ENCODE results near the gene TBR1.

TBR1 gene

DNA sequence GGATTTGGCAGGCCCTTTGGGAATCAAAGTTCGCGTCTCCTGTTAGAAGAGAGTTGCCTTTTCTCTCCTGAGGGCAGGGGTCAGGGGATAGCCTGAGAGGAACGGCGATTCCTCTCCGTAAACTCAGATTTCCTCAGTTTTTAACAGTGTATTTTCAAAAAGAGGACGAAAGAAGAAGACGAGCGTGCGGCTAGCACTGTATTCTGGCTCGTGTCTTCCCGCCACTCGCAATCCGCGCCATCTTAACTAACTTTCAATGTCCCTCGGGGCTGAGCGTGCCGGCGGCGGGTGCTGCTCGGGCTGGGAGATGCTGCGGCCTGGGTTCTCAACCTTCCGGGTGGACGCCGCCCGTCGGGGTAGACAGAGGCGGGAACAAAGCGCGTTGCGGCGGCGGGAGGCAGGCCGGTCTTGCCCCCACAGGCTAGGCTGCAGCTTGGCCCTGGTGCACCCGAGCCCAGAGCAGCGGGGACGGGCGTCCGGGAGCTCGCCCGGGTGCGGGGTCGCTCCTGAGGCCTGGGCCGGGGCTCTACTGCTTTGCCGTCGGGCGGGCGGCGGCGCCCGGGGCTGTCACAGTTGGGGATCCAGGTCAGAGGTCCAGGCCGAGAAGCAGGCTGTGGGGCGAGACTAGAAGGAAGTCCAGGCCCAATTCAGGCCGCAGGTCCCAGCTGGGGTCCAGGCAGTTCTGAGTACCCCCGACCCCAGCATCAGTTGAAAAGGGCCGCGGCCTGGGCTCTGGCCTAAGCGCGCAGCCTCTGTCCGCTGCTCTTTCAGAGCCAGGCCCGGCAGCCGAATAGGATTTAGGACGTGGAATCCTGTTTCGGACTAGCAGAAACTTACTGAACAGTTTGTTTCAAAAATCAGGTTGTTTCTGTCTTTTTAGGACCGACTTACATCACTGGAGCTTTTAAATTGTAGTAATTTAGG lies 11.8 kb downstream of the TBR1 start:
- Histone ChIP-seq H3K27ac (no peak overlapping the region), H3K36me3 (ENCODE audit: insufficient read depth, low read length) (no peaks in the 10 kb centered on the region), H3K4me3 (no peak overlapping the region), H3K9me3 (ENCODE audit: low read depth, low read length) (no peaks in the 10 kb centered on the region), H3K9ac (ENCODE audit: insufficient read length) (no peak overlapping the region)
- DNase-seq (ENCODE audit: low read depth, low spot score), result no peak
- TF ChIP-seq POLR2AphosphoS5 (IDR thresholded peaks at IDR 0.05; ENCODE audit: borderline replicate concordance, low read depth, low read length) (no peak), FOXP2 (optimal IDR thresholded peaks at IDR 0.05; ENCODE audit: control extremely low read depth, extremely low read length, insufficient read depth) (no peak), EZH2 (IDR thresholded peaks at IDR 0.05) (no peak)

GRCh38 chr2:161430386-161430785 lies 14.3 kb downstream of the TBR1 start:
- H3K9me3 ChIP-seq (ENCODE audit: low read depth, low read length), result no peaks in the 10 kb centered on the region; the same call in 1 of the 2 replicates
- DNase-seq (ENCODE audit: low read depth, low spot score), result no peak
- no peak overlapping the region for H3K27ac ChIP-seq
- no peak overlapping the region for H3K9ac ChIP-seq (ENCODE audit: insufficient read length)
- TF ChIP-seq FOXP2 (optimal IDR thresholded peaks at IDR 0.05; ENCODE audit: control extremely low read depth, extremely low read length, insufficient read depth) (no peak), EZH2 (IDR thresholded peaks at IDR 0.05) (no peak), POLR2AphosphoS5 (IDR thresholded peaks at IDR 0.05; ENCODE audit: borderline replicate concordance, low read depth, low read length) (no peak)
- H3K36me3 ChIP-seq (ENCODE audit: insufficient read depth, low read length), result no peaks in the 10 kb centered on the region
- no peak overlapping the region for H3K4me3 ChIP-seq

- no peaks in the 10 kb centered on the region; the same call in 1 of the 2 replicates for H3K9me3 ChIP-seq (ENCODE audit: low read depth, low read length)
- no peaks in the 10 kb centered on the region for H3K36me3 ChIP-seq (ENCODE audit: insufficient read depth, low read length)
- no peak overlapping the region for H3K27ac ChIP-seq
- no peak for DNase-seq (ENCODE audit: low read depth, low spot score)
- no peak overlapping the region for H3K9ac ChIP-seq (ENCODE audit: insufficient read length)
- TF ChIP-seq EZH2 (IDR thresholded peaks at IDR 0.05), result no peak
- no peak for TF ChIP-seq FOXP2 (optimal IDR thresholded peaks at IDR 0.05; ENCODE audit: control extremely low read depth, extremely low read length, insufficient read depth)
- no peak for TF ChIP-seq POLR2AphosphoS5 (IDR thresholded peaks at IDR 0.05; ENCODE audit: borderline replicate concordance, low read depth, low read length)
- H3K4me3 ChIP-seq, result no peak overlapping the region
Observed at GRCh38 chr2:161432107-161432506, 16.0 kb downstream of the TBR1 start.

DNA sequence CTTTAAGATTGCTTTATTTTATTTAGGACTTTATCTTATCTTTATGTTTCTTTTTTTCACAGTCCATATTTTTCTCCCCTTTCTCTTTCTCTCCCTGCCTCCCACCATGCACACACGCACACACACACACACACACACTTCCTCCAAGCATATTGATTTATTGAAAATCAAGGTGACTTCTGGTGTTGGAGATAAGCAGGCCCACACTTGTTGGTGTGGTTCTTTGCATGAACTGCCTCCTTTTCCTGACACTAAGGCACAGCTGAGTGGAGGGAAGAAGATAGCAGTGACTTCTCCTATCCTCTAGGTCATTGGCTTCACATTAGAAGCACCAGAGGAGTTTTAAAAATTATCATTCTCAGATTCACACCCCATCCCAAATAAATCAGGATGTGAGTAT lies 18.0 kb downstream of the TBR1 start:
- Histone ChIP-seq H3K36me3 (ENCODE audit: insufficient read depth, low read length) (no peaks in the 10 kb centered on the region), H3K27ac (no peak overlapping the region), H3K9me3 (ENCODE audit: low read depth, low read length) (no peaks in the 10 kb centered on the region; the same call in 1 of the 2 replicates), H3K9ac (ENCODE audit: insufficient read length) (no peak overlapping the region), H3K4me3 (no peak overlapping the region)
- DNase-seq (ENCODE audit: low read depth, low spot score), result no peak
- TF ChIP-seq POLR2AphosphoS5 (IDR thresholded peaks at IDR 0.05; ENCODE audit: borderline replicate concordance, low read depth, low read length) (no peak), EZH2 (IDR thresholded peaks at IDR 0.05) (no peak), FOXP2 (optimal IDR thresholded peaks at IDR 0.05; ENCODE audit: control extremely low read depth, extremely low read length, insufficient read depth) (no peak)

DNA sequence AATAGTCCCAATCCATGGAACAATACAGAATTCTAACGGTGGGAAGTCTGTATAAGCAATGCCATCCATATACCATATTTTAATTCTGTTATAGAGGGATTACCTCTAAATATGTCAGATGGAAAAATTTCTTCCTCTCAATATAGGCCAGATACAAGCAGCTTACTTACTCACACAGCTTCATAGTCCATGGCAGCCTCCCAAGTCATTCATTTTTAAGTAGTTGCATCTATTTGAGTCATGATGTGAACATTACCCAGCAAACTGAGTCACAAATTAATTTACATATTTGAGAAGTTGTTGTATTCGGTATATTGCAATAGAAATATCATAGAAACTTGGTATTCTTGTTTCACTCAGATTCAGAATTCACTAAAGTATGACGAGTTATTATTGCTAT lies 20.3 kb downstream of the TBR1 start:
- no peak for DNase-seq (ENCODE audit: low read depth, low spot score)
- Histone ChIP-seq H3K9ac (ENCODE audit: insufficient read length) (no peak overlapping the region), H3K36me3 (ENCODE audit: insufficient read depth, low read length) (no peaks in the 10 kb centered on the region), H3K9me3 (ENCODE audit: low read depth, low read length) (no peaks in the 10 kb centered on the region; the same call in 1 of the 2 replicates), H3K27ac (no peak overlapping the region), H3K4me3 (no peak overlapping the region)
- TF ChIP-seq FOXP2 (optimal IDR thresholded peaks at IDR 0.05; ENCODE audit: control extremely low read depth, extremely low read length, insufficient read depth) (no peak), EZH2 (IDR thresholded peaks at IDR 0.05) (no peak), POLR2AphosphoS5 (IDR thresholded peaks at IDR 0.05; ENCODE audit: borderline replicate concordance, low read depth, low read length) (no peak)

GRCh38 chr2:161438598-161438997 lies 22.5 kb downstream of the TBR1 start:
- no peaks in the 10 kb centered on the region; the same call in 1 of the 2 replicates for H3K9me3 ChIP-seq (ENCODE audit: low read depth, low read length)
- H3K27ac ChIP-seq, result no peak overlapping the region
- no peak for TF ChIP-seq POLR2AphosphoS5 (IDR thresholded peaks at IDR 0.05; ENCODE audit: borderline replicate concordance, low read depth, low read length)
- no peak for TF ChIP-seq EZH2 (IDR thresholded peaks at IDR 0.05)
- no peak for TF ChIP-seq FOXP2 (optimal IDR thresholded peaks at IDR 0.05; ENCODE audit: control extremely low read depth, extremely low read length, insufficient read depth)
- no peaks in the 10 kb centered on the region for H3K36me3 ChIP-seq (ENCODE audit: insufficient read depth, low read length)
- H3K9ac ChIP-seq (ENCODE audit: insufficient read length), result no peak overlapping the region
- DNase-seq (ENCODE audit: low read depth, low spot score), result no peak
- no peak overlapping the region for H3K4me3 ChIP-seq

DNA sequence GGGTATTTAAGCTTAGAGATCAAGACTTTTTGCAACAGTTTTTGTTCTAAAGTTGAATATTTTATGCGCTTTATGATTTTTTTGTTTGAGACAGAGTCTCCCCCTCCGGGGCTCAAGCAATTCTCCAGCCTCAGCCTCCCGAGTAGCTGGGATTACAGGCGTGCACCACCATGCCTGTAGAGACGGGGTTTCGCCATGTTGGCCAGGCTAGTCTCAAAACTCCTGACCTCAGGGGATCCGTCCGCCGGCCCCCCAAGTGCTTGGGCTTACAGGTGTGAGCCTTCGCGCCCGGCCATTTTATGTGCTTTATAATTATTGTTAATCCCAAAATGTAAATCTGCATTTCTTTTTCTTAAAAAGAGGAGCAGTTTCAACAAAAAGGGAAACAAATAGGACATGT lies 29.0 kb downstream of the TBR1 start:
- no peak overlapping the region for H3K27ac ChIP-seq

DNA sequence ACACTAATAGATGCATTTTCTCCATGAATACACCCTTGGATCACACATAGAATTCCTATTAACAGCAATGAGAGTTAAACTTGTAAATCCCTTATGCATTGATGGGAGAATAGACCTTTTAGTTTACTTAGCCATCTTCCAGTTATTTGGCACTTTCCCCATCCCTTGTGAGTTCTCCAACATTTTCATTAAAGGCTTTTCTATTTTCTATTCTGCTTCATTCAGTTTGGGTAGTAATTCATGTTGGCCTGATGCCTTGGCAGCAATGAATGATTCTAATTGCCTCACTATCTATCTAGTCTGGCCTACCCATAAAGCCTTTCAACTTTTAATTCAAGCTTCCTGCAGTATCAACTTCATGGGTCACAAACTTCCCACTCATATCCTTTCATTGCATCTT lies 32.3 kb downstream of the TBR1 start:
- Histone ChIP-seq H3K9ac (ENCODE audit: insufficient read length) (no peak overlapping the region), H3K36me3 (ENCODE audit: insufficient read depth, low read length) (no peaks in the 10 kb centered on the region), H3K4me3 (no peak overlapping the region), H3K9me3 (ENCODE audit: low read depth, low read length) (no peaks in the 10 kb centered on the region), H3K27ac (no peak overlapping the region)
- no peak for DNase-seq (ENCODE audit: low read depth, low spot score)
- TF ChIP-seq EZH2 (IDR thresholded peaks at IDR 0.05) (no peak), FOXP2 (optimal IDR thresholded peaks at IDR 0.05; ENCODE audit: control extremely low read depth, extremely low read length, insufficient read depth) (no peak), POLR2AphosphoS5 (IDR thresholded peaks at IDR 0.05; ENCODE audit: borderline replicate concordance, low read depth, low read length) (no peak)

More for the DNA sequence above, 29.0 kb downstream of the TBR1 start:
- no peak overlapping the region for H3K9ac ChIP-seq (ENCODE audit: insufficient read length)
- H3K9me3 ChIP-seq (ENCODE audit: low read depth, low read length), result no peaks in the 10 kb centered on the region
- no peak for DNase-seq (ENCODE audit: low read depth, low spot score)
- H3K4me3 ChIP-seq, result no peak overlapping the region
- TF ChIP-seq FOXP2 (optimal IDR thresholded peaks at IDR 0.05; ENCODE audit: control extremely low read depth, extremely low read length, insufficient read depth), result no peak
- H3K36me3 ChIP-seq (ENCODE audit: insufficient read depth, low read length), result no peaks in the 10 kb centered on the region
